ENCODE data around the gene MED25.
"Not testable (repeated sequence)": the region's sequence is repeated elsewhere in the genome, so short reads cannot be mapped to it uniquely, and the experiment has no call there.

Gene MED25

GRCh38 chr19:49816590-49816989 is 1.5 kb upstream of the MED25 start:
- DNase-seq (ENCODE audit: low read depth in 2 of 2): no peak

GRCh38 chr19:49818649-49819370 is 721 bp downstream of the MED25 start:
- DNase-seq (ENCODE audit: low read depth in 2 of 2): no peak

- DNase-seq (ENCODE audit: low read depth in 2 of 2): not testable (repeated sequence)
Observed at GRCh38 chr19:49819452-49820115, 1.5 kb downstream of the MED25 start.

GRCh38 chr19:49820125-49820524 is 2.0 kb downstream of the MED25 start:
- DNase-seq (ENCODE audit: low read depth in 2 of 2): no peak

- no peak for DNase-seq (ENCODE audit: low read depth in 2 of 2)
Observed at GRCh38 chr19:49823472-49823871, 5.4 kb downstream of the MED25 start.

- no peak for DNase-seq (ENCODE audit: low read depth in 2 of 2)
Observed at GRCh38 chr19:49824662-49825061, 6.6 kb downstream of the MED25 start.

GRCh38 chr19:49827034-49827433 is 8.9 kb downstream of the MED25 start:
- no peak for DNase-seq (ENCODE audit: low read depth in 2 of 2)

- no peak for DNase-seq (ENCODE audit: low read depth in 2 of 2)
Observed at GRCh38 chr19:49829200-49829599, 11.1 kb downstream of the MED25 start.

GRCh38 chr19:49829721-49830120 is 11.6 kb downstream of the MED25 start:
- no peak for DNase-seq (ENCODE audit: low read depth in 2 of 2)

GRCh38 chr19:49830766-49831165 is 12.7 kb downstream of the MED25 start:
- DNase-seq (ENCODE audit: low read depth in 2 of 2): no peak

- DNase-seq (ENCODE audit: low read depth in 2 of 2): no peak
Observed at GRCh38 chr19:49831592-49831991, 13.5 kb downstream of the MED25 start.

- no peak for DNase-seq (ENCODE audit: low read depth in 2 of 2)
Observed at GRCh38 chr19:49832556-49832955, 14.5 kb downstream of the MED25 start.

- no peak for DNase-seq (ENCODE audit: low read depth in 2 of 2)
Observed at GRCh38 chr19:49833599-49833998, 15.5 kb downstream of the MED25 start.

- DNase-seq (ENCODE audit: low read depth in 2 of 2): no peak
Observed at GRCh38 chr19:49835562-49835961, 17.5 kb downstream of the MED25 start.

GRCh38 chr19:49836176-49837008 is 18.3 kb downstream of the MED25 start:
- DNase-seq (ENCODE audit: low read depth in 2 of 2): no peak

- no peak for DNase-seq (ENCODE audit: low read depth in 2 of 2)
Observed at GRCh38 chr19:49837009-49837310, 18.9 kb downstream of the MED25 start.

GRCh38 chr19:49837425-49837824 is 19.3 kb downstream of the MED25 start:
- no peak for DNase-seq (ENCODE audit: low read depth in 2 of 2)

GRCh38 chr19:49838885-49839588 is 20.9 kb downstream of the MED25 start:
- DNase-seq (ENCODE audit: low read depth in 2 of 2): no peak

GRCh38 chr19:49839713-49840112 is 21.6 kb downstream of the MED25 start:
- DNase-seq (ENCODE audit: low read depth in 2 of 2): no peak

- no peak for DNase-seq (ENCODE audit: low read depth in 2 of 2)
Observed at GRCh38 chr19:49840321-49840720, 22.2 kb downstream of the MED25 start.

- no peak for DNase-seq (ENCODE audit: low read depth in 2 of 2)
Observed at GRCh38 chr19:49840736-49841249, 22.7 kb downstream of the MED25 start.

GRCh38 chr19:49843265-49843664 is 25.2 kb downstream of the MED25 start:
- no peak for DNase-seq (ENCODE audit: low read depth in 2 of 2)

All from stimulated activated CD8-positive, alpha-beta memory T cell treated with anti-CD3 and anti-CD28 coated beads, Interleukin-2, amount 100 ng/mL, for 1 hour (primary cell).